GM19463 (cell line): ENCODE data around the gene PNPLA3.

Source experiments
- ATAC-seq: cut with Tn5 transposase; IDR thresholded peaks from one replicate; pipeline ENCODE4 v1.9.1; 2021; ENCODE audit warnings: mild to moderate bottlenecking, moderate library complexity; ENCODE audit not compliant: unreplicated experiment

The PNPLA3 gene

GRCh38 chr22:43957871-43958270 is 34.3 kb downstream of the PNPLA3 start:
- ATAC-seq: no peak

GRCh38 chr22:43964314-43964857 is 40.8 kb downstream of the PNPLA3 start:
- ATAC-seq: no peak

DNA sequence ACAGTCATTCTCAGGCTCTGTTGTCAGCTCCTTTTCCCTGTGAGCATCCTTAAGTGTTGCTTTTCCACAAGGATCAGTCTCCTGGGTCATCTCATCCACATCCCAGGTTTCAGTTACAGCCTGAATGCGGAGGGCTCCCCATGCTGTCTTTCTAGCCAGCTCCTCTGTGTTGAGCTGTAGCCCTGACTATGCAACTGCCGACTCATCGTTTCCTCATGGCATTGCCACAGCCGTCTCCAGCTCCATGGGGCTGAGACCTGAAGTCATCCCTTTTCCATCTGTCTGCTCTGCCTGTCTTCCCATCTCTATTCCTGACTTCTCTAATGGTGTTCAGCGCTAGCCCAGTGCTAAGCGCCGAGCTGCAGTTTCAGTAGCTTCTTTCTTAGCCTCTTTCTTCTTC is 43.5 kb downstream of the PNPLA3 start:
- ATAC-seq: no peak

GRCh38 chr22:43968614-43969013 is 45.0 kb downstream of the PNPLA3 start:
- ATAC-seq: no peak

DNA sequence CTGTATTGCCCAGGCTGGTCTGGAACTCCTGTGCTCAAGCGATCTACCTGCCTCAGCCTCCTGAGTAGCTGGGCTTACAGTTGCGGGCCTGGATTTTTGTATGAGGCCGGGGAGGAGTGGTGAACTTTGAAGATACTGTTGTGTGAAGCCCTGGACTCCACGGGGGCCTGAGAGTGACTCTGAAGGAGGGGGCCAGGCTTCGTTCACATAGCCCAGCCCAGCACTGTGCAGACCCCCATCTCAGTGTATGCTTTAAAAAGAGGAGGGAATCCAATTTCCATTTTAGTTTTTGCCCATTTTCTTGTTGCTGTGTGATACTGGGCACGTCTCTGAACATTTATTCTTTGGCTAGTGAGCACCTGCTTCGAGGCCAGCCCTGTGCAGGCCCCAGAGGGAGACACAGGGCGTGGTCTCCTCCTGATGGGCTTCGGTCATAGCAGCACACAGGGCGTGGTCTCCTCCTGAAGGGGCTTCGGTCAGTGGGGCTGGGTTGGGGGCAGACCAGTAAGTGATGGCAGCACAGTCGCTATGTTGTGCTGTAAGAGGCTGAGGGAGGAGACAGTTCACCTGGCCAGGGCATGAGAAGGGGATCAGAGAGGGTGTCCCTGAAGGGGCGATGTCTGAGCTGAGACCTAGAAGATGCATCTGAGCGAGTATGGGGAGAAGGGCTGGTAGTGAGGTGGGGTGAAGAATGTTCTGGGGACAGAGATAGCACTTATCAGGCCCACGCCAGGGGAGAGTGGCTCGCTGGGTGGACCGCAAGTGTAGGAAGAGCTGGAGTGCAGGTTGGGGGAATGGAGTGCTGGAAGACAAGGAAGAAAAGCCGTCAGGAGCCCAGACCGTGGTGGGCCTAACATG is 45.6 kb downstream of the PNPLA3 start:
- no peak for ATAC-seq

DNA sequence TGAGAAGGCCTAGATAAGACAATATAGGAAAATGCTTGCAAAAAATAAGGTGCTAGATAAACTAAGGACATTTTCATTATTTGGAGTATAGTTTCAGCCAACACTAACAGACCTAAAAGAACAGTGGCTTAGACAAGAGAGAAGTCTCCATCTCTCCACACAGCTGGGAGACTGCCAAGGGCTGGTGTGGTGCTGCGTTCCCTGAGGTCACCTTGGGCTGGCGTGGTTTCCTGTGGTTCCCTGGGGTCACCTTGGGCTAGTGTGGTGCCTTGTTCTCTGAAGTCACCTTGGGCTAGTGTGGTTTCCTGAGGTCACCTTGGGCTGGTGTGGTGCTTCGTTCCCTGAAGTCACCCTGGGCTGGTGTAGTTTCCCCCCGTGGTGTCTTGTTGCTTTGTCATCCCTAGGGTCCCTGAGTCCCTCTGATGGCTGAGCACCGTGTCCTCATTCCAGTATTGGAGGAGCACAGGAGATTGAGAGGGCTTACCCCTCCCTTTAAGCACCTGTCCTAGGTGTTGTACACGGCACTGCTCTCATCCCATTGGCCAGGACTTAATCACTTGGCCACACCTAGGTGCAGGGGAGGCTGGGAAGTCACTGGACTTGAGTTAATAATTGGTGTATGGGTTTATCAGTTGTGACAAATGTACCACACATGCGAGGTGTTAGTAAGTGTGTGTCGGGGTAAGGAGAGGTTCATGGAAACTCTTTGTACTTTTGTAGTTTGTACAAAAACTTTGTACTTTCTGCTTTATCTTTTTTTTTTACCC is 46.6 kb downstream of the PNPLA3 start:
- ATAC-seq: no peak

DNA sequence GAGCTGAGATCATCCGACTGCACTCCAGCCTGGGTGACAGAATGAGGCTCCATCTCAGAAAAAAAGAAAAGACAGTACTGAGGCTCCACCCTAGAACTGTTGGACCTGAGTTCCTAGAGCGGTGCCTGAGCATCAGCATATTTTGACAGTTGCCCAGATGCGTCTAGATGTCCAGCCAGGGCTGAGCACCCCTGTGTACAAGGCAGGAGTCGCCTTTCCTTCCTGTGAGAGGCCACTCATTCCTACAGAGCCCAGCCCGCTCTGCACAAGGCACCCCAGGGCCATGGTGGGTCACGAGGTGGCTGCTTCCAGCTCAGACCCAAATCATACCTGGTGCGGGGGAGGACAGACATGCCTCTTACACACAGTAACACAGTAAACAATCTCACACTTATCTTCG is 47.5 kb downstream of the PNPLA3 start:
- ATAC-seq: no peak

DNA sequence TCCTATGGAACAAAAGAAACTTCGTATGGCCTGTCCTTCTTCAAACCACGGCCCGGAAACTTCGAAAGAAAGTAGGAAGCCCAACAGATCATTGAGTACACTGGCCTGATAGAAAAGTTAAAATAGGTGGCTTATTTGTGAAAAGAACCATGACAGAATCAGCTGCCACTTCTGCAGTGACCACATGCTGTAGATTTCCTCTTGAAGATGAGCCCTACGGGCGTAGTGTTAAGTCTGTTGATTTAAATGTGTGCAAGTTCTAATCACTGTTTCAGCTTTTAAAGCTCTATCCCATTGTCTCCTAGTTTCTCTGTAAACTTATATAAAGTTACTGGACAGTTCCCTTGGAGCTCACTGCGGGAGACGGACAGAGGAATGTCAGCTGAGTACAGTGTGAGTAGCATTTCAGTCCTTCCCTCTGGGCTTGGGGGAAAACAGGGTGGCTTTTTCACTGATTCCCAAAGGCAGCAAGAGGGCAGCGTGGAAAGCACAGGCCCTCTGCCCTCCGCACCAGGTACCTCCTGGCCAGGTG is 49.4 kb downstream of the PNPLA3 start:
- no peak for ATAC-seq

GRCh38 chr22:43974028-43974545 is 50.5 kb downstream of the PNPLA3 start:
- no peak for ATAC-seq

DNA sequence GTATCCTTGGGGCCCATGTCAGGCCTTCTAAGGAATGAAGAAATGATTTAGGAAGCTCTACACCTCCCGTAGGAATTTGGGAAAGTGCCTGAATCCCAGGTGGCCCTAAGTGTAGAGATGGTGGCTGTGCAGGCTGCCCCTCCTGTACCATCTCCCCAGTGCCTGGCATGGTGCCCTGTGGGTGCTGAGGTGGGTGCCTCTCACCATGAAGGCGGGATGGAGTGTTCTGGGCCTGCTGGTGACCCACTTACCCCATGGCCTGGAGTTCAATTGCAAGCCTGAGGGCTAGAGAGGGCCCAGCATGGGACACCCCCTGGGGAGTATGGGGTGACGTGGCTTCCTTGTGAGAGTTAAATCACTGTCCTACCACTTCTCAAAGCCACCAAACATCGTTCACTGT is 51.4 kb downstream of the PNPLA3 start:
- ATAC-seq: no peak

DNA sequence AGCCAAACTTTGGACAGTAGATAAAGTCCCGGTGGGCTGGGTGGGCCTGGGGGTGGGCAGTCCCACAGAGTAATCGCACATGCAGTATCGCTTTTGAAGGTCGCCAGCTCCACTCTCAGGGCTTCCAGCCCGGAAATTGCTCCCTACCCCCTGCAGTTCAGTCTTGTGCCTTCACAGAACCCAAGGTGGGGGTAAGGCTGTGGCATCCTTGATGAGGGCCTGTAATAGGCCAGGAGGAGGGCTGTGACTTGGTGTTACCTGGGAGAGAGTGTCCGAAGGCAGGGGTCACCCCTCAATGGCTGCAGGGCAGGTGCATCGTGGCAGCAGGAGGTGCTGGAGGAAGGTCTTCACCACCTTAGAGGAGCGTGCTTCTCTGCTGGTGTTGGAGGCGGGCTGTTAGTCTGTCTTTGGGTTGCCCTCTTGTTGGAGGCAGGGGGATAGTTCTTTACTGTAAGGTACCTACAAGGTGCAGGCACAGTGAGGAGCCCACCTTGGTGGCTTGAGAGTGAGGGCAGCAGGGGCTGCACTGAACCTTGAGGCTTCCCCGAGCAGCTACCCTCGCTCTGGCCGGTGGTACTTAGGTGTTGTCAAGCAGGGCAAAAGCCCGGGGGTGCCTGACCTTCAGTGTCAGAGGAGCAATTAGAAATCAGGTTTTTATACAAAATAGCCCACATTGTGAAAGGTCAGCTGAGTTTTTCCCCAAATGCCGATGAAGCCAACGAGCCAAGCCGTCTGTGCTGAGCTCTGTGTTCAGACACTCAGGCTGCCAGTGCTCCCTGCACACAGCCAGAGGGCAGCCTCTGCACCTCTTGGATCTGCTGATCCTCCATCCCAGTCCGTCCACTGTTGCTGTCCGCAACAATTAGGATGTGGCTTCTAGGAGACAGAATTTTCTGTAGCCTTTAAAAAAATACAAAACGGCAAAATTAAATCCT is 53.5 kb downstream of the PNPLA3 start:
- ATAC-seq: no peak

DNA sequence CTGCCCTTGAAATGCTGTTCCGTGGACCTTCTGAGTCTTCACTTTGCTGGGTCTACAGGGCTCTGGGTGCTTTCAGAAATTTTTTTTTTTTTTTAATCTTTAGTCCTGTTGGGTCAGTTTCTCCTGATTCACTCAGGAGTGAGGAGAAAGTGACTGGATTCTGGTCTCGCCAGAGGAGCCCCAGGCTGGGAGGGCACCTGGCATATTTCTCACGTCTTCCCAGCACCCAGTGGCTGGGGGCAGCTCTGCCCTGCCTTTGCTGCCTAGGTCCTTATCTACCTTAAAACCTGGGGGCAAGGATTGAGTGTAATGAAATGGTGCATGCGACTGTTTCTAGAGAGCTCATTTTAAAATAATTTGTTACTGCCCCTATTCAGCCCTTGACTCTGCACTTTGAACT is 55.0 kb downstream of the PNPLA3 start:
- ATAC-seq: no peak

DNA sequence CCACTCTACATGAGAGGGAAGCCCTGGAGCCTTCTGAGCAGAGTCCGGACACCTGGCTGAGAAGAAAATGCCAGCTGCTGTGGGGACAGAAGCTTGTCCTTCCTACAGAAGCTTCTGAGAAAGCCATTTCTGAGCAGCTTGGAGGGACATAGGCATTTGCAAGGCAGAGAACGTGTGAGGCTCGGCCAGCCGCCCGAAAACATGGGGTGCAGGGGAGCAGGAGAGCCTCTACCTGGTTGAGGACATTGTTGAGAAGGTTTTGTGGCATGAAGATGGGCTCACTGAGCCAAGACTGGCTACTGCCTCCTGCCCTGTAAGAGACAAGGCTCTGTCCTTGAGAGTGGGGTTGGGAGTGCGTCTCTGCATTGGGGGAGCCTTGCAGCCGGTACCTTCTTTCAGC is 57.0 kb downstream of the PNPLA3 start:
- ATAC-seq: no peak

DNA sequence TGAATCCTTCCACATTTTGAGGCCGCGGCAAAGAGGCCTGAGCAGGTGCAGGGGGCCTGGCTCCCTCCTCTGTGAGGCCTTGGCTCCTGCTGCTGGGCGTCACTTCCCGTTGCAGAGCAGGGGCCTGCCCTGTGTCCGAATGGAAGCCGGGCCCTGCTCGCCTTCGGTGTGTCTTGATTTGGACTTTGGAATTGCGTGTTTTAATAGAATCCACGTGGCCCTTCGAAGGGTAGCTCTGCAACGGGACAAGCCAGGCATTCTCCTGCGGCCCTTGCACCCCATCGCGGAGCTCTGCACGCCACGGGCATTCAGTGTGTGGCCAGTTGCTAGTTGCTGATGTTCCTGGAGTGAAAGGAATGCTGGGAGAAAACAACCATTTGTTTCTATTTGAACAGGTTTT is 57.4 kb downstream of the PNPLA3 start:
- ATAC-seq: no peak

- no peak for ATAC-seq
Observed at GRCh38 chr22:43983808-43984207, 60.2 kb downstream of the PNPLA3 start.

GRCh38 chr22:43985532-43985931 is 61.9 kb downstream of the PNPLA3 start:
- ATAC-seq: no peak

DNA sequence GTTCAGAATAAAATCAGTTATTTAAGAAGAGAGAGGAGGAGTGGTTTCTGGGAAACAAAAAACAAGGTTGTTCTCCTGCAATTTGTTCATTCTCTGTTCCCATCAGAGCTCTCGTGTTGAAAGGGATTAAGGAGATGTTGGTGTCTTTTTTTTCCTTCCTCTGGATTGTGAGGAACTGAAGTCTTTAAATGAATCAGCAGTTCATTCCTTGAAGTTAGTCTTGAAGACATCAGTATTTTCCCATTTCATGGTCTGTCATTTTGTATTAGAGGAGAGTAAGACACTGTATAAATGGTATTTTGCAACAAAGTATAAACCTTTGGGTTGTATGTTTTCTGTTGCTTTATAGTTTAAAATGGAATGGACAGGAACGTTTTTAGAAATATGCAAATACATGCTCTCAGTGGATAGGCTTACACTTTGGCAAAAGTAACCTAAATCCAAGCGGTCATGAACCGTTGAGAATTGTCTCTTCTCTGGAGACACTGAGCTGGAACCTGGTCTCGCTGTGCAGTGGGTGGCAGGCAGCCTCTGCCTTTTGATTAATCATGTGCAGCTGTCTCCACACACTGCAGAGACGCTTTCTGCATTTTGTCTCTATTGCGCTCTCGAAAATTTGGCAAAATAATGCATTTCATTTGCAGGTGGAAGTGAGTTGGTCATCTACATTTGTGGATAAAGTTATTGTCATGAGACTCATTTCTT is 64.7 kb downstream of the PNPLA3 start:
- ATAC-seq: no peak

DNA sequence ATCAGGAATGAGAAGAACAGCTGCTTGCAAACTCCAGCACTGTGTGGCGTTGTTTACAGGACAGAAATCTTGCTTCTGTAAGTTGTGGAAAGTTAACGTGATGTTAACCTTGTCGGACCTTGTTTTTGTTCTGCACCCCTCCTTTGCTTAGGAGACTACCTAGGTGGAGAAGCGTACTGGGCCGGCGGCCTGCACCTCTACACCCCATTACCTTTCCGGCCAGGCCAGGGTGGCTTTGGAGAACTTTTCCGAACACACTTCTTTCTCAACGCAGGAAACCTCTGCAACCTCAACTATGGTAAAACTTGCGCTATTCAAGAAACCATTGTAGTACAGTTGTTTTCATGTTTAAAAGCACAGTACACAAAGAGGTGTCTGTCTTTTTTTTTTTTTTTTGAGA is 65.4 kb downstream of the PNPLA3 start:
- ATAC-seq: no peak

DNA sequence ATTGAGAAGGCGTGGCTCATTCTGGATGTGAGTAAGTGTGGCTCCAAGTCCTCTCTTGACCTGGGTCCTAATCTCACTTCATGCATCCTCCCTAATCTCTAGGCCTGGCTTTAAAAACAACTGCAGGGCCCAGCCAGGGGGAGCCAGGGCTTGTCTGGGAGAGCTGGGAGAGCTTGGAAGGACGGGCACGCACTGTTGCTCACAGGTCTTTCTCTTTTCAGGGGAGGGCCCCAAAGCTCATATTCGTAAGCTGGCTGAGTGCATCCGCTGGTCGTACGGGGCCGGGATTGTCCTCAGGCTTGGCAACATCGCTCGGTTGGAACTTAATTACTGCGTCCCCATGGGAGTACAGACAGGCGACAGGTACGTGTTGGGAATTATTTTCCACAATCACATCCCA is 66.4 kb downstream of the PNPLA3 start:
- ATAC-seq: no peak
